Posterior vena cava (tissue), 2 donors: Measurements from ENCODE around the gene BDNF. TPM values are rescaled to one million over a fixed set of nuclear protein-coding genes. Genes with fewer than 3 reads are reported as not detected.

Experiments
- DNase-seq: peaks from one replicate; pipeline ENCODE4 v3.0.0-alpha.2; 2020; ENCODE audit warnings: low spot score
- intact Hi-C, 2 donors: fragments of 100-400 bp; cut with DNase I; formaldehyde crosslinking; loops; one replicate each; pipeline versions ENCODE4 v1.14.1 to v1.14.2; 2022 to 2023
- total RNA-seq, 2 donors: library from RNA; stranded (reverse); fragmentation: NEBNext Ultra II Directional; extraction: Animal tissue kit (Norgen Biotek cat#: 25700); gene quantifications; one replicate each; pipeline ENCODE4 v1.2.1, GENCODE V29; 2021
- donor health status: DM: yes; HTN: yes; CAD: no.
- donor health status: DM: yes; HTN: yes; CAD: no.

The BDNF gene
- total RNA-seq, 2 donors from 2014 or later = 12.5 to 35.7 TPM

- DNase-seq = no peak
- intact Hi-C loops = no loop called here
Observed at GRCh38 chr11:27616711-27617110, 83.5 kb downstream of the BDNF start.

GRCh38 chr11:27615833-27616232, 84.4 kb downstream of the BDNF start:
- intact Hi-C loops = no loop called here
- no peak for DNase-seq

- intact Hi-C loops = no loop called here
Observed at GRCh38 chr11:27614092-27614491, 86.2 kb downstream of the BDNF start.

GRCh38 chr11:27612932-27613880, 87.0 kb downstream of the BDNF start:
- intact Hi-C loops = no loop called here
- DNase-seq = no peak

More at GRCh38 chr11:27614092-27614491, 86.2 kb downstream of the BDNF start:
- DNase-seq = no peak

- intact Hi-C loops = no loop called here
- no peak for DNase-seq
Observed at GRCh38 chr11:27611947-27612455, 88.3 kb downstream of the BDNF start.

GRCh38 chr11:27611390-27611789, 88.9 kb downstream of the BDNF start:
- DNase-seq = no peak
- intact Hi-C loops = no loop called here

GRCh38 chr11:27610946-27611345, 89.3 kb downstream of the BDNF start:
- intact Hi-C loops = no loop called here
- DNase-seq = no peak

GRCh38 chr11:27610280-27610679, 90.0 kb downstream of the BDNF start:
- intact Hi-C loops = no loop called here
- DNase-seq = no peak

GRCh38 chr11:27608951-27609350, 91.3 kb downstream of the BDNF start:
- DNase-seq = no peak
- intact Hi-C loops = no loop called here

GRCh38 chr11:27605422-27605821, 94.8 kb downstream of the BDNF start:
- DNase-seq = no peak
- intact Hi-C loops = no loop called here

Other genes starting within 250 kb of the BDNF start
- gene LGR4, start 227.7 kb downstream of the BDNF start, total RNA-seq = 10 to 100 TPM; 10.8 to 15.4 TPM
- gene LIN7C, start 193.7 kb downstream of the BDNF start, total RNA-seq = 10 to 100 TPM; 33.6 to 37.1 TPM